T-helper 9 cell (primary cell): ENCODE measurements around the gene AQP3.
"Not testable (repeated sequence)": the region's sequence is repeated elsewhere in the genome, so short reads cannot be mapped to it uniquely, and the experiment has no call there.

Source experiments
- DNase-seq: peaks from one replicate; pipeline ENCODE4 v3.0.0-alpha.2; 2020

The AQP3 gene

DNA sequence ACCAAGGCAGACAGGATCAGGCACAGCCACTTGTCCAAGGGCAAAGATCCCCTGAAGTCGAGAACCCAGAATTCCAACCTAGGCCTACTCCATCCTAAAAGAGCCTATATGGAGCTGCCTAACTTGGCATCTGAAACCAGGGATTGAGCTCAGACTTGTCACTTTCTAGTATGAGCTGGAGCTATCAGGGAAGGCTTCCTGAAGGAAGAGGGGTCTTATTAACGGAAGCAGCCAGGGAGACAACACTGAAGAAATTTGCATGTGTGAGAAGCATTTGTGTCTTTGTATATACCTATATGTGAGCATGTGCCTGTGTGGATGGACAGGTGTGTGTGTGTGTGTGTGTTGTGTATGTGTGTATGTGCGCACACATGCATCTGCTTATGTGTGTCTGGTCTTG is 40.3 kb downstream of the AQP3 start:
- no peak for DNase-seq

DNA sequence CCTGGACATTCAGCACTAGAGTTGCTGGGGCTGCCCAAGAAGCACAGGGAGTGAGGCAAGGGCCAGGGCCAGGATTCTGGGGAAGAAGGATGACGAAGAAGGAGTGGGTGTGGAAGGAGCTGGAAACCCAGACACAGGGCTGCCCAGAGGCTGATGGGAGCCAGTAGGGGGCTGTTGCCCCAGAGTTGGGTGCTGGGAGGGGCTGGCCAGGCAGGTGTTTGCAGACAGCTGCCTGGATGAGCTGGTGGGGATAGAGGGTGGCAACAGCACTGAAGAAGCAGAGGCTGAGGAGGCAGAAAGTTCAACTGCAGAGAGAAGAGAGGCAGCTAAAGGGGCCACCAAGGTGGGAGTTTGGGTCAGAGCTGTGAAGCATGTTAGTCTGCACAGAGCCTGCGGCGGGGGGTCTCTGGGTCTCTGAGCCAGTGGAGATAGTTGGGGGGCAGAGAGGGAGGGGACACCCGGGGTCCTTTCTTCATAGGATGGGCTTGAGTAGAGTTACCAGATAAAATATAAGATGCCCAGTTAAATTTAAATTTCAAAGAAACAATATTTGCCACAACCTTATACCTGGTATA is 42.5 kb downstream of the AQP3 start:
- DNase-seq, result no peak

DNA sequence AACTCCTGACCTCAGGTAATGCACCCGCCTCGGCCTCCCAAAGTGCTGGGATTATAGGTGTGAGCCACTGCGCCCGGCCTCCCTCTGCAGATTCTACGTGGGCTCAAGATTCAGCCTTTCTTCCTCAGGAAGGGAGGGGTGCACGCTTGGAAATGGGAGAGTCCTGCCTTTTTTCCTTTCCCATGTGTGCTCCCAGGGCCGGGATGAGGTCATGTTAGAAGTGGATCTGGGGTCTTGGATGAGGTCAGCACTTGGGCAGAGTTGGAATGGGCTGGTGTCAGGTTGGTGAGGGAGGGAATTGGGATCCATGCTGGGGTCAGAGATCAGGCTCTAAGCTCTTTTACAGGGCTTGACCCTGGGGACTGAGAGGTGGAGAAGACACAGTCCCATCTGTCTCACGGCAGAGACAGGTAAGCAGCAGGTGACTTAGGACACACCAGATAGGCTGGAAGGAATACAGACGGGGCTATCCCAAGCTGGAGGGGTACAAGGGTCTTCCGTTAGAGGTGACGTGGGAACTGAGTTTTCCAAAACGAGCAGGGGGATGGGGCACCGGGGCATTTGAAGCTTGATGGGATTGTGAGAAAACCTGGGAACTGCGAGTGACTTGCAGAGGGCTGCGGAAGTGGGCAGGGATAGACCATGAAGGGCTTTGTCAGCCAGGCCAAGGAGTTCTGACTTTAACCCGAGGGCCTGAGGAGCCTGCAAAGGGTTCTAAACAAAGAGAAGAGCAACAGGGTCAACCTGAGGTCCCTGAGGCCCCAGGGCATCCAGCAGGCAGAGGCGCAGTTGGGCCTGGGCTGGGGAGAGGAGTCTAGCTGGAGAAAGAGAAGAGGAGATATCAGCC is 43.2 kb downstream of the AQP3 start:
- DNase-seq, result no peak

DNA sequence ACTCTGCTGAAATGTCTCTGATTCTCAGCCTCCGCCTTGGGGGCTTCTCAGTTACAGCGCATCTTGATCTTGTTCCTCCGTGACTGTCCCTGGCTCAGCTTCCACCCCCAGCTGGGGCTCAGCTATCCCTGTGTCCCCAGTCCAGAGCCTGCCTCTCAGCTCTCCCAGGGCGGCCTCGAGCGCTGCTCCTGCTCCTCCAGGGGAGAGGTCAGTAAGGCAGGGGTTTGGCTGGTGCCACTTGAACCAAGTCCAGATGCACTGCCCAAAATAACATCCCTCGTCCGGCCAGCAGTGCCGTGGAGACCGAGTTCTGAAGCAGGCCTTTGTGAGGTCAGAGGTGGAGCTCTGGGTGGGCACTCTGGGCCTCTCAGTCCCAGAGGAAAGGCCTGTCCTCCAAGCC is 45.0 kb downstream of the AQP3 start, which contains the start of gene AQP7:
TSS of gene AQP7 (minus strand) at position 198 of the 400 bp plus-strand sequence. CDS start 1,306 bp downstream, outside the sequence.
- not testable (repeated sequence) for DNase-seq

DNA sequence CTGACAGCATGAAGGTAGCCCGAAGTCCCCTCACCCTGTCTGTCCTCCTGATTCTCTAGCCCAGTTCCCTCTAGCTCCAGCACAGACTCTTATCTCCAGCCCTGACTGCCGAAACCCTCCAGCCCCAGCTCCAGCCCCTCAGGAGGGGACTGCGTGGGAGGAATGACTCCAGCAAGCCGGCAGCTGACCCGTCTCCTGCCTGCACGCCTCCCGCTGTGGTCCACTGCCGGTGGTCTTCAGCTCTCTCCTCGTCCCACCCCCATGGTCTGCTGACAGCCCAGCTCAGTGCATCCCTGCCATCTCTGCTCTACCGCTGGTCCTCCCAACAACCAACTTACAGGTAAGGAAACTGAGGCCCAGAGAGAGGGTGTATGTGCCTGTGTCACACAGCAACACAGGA is 45.6 kb downstream of the AQP3 start:
- not testable (repeated sequence) for DNase-seq

DNA sequence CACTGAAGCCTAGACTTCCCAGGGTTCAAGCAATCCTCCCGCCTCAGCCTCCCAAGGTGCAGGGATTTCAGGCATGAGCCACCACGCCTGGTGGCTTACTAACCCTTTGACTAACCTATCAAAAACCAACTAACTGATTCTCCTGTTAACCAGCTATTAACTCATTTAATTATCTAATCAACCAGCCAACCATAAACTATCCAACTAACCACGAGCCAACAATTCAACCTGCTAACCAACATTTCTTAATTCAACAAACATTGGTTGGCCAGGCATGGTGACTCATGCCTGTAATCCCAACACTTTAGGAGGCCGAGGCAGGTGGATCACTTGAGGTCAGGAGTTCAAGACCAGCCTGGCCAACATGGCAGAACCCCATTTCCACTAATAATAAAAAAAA is 48.3 kb downstream of the AQP3 start:
- not testable (repeated sequence) for DNase-seq

DNA sequence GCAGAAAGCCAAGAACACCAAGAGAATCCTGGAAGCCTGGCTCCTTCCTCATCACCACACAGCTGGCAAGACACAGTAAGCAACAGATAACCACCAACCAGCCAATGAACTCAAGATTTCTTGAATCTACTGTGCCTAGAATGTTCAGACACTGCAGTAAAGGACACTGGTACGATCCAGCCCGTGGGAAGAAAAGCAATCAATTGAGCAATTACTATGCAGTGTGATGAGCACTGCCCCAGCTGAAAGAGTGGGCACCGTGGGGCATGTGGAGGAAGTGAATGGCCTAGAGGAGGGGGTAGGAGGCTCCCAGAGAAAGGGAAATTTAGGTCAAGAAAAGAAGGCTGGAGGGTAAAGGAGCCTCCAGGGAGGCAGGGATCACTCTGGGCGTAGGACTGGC is 49.6 kb downstream of the AQP3 start:
- DNase-seq, result not testable (repeated sequence)

DNA sequence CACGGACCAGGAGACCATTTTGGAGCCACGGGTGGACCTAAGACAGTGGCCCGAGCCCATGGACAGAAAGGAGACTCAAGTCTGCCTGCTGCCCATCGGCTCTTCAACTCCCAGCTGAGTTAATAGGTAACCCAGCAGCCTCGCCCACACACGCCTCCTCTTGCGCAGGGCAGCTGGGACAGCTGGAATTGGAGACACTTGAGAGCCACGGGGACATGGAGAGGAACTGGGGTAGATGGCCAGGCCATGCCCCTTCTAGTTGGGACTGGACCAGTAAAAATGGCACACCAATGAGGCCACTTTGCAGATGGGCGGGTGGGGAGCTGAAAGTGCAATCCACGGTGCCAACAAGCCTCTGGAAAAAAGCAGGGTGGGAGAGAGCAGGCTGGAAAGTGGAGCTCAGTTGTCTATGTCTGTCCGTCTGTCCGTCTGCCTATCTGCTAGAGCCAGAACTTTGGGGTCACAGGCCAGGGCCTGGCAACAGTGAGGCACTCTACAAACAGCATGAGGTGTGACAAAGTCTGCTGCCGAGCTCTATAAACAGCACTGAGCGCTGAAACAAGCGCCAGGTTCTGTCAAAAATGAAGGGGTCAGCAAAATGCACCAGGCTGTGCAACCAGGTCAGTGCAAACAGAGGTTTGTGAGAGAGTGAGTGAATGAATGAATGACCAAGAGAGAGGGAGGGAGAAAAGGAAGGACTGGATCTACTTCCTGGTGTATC is 52.1 kb downstream of the AQP3 start:
- not testable (repeated sequence) for DNase-seq

DNA sequence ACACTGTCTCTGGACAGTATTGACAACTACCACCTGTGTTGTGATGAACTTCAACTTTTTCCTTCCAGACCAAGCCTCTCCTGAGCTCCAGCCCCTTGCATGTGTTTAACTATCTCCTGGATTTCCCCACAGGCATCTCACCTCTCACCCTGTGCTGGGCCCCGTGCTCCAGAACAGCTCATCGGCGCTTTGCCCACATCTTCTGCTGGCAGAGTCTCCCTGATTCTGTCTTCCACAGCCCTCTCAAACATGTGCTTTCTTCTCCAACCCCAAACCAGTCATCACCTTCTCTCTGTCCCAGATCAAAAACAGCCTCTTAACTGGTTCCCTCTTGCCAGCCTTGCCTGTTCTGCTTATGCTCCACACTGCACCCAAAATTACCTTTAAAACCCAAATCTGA is 53.4 kb downstream of the AQP3 start:
- not testable (repeated sequence) for DNase-seq

DNA sequence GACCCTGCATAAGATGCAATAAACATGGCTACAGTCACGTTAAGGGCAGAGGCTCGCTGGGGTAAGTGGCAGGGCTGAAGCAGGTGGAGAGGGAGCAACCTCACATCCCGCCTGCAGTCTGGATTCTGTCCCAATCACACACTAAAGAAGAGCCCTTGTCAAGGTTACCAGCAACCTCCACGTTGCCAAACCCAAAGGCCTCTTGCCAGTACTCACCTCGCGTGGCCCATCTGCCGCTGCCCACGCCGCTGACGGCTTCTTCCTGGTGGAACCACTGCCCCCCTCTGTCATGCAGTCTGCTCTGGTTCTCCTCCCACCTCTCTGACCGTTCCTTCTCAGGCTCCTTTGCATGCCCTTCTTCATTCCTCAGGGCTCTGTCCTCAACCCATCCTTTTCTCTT is 53.8 kb downstream of the AQP3 start:
- no peak for DNase-seq

DNA sequence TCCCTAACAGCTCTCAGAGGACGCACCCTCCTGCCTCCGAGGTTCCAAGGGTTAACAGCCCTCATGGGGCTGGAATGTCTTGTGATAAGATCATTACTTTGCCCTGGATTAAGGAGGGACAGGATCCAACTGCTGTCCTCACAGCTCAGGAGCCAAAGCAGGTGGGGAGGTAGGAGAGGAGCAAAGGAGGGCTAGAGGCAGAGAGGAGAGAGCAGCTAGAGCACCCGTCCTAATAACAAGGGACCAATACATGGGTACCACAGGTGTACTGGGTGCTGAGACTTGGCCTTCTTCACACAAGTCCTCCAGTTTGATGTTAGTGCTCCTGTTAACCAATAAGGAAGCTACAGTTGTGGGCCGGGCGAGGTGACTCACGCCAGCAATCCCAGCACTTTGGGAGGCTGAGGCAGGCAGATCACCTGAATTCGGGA is 54.8 kb downstream of the AQP3 start:
- not testable (repeated sequence) for DNase-seq
